SIG-M5 (cell line): ENCODE results near the gene TANGO6.

Source experiments
- DNase-seq: peaks from one replicate; lab custom pipeline; 2025; lab: John Stamatoyannopoulos, UW

The TANGO6 gene

GRCh38 chr16:68866933-68867332 lies 23.6 kb downstream of the TANGO6 start:
- DNase-seq = no peak

GRCh38 chr16:68869492-68870088 lies 26.3 kb downstream of the TANGO6 start:
- DNase-seq = no peak

GRCh38 chr16:68873635-68874471 lies 30.5 kb downstream of the TANGO6 start:
- DNase-seq = no peak

DNA sequence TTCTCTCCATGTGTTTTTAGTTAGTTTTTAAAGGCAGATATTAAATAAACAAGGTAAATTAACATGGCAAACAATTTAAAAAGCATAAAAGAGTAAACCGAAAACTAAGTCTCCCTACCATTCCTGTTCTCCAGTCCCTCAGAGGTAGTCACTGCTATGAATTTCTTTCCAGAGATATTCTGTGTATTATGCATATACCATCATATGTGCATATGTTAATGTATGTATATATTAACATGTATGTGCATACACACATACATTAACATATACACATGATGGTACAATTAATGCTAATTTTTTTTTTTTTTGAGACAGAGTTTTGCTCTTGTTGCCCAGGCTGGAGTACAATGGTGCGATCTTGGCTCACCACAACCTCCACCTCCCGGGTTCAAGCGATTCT lies 32.5 kb downstream of the TANGO6 start:
- no peak for DNase-seq

- DNase-seq = no peak
Observed at GRCh38 chr16:68883685-68884084, 40.4 kb downstream of the TANGO6 start.

GRCh38 chr16:68884401-68884800 lies 41.1 kb downstream of the TANGO6 start:
- no peak for DNase-seq

DNA sequence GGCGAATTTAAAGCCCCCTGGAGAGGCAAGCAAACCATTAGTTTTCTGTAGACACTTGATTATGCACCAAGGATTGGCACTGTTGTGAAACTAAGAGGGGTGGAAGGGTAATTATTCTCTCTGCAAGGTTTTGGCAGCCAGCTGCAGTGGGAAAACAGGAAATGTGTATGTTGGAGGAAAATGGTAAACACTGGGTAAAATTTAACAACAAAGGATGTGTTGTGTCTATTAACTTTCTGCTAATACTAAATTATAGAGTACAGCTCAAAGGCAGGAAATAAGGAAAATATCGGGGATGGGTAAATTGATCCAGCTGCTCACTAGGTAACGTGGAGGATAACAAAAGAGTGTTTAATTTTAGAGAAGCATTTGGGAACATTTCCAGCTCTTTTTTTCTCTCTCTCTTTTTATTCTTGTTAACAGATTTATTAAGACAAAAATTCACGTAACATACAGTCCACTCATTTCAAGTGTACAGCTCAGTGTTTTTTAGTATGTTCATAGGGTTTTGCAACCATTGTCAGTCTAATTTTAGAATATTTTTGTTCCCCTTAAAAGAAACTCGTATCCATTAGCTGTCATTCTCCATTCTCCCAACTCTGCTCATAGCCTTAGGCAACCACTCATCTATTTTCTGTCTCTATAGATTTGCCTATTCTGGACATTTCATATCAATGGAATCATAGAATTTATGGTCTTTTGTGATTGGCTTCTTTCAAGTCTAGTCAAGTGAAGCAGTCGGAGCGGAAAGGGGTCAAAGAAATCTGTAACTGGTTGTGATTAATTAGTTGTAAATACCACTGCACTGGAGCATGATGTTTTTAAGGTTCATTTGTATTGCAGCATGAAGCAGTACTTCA lies 41.8 kb downstream of the TANGO6 start:
- DNase-seq = no peak

- DNase-seq = no peak
Observed at GRCh38 chr16:68887107-68887506, 43.8 kb downstream of the TANGO6 start.

DNA sequence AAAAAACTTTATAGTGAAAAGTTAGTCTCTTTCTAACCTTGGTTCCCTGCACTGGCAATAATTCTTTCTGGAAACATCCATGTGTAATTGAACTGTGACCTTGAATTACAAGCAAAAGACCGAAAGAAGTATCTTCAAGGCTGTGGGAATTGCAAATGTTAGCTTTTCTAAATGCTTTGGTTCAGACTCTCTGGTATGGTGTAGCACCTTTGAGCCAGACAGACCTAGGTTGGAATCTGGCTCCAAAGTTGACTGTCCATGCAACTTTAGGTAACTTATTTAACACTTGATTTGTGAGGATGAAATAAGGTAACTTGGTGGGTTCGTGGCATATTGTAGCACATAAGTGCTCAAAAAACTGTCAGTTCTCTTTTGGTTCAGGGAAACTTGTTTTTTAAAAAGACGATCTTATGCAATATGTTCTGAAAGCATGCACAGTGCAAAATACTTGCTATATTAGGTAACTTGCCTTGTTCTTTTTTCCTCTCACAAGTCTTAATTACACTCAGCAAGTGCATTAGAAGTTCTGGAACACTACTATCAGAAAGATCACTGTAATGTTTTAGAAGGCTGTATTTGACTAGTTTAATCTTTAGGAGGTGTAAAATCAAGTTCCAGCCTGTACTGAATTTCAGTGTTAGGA lies 46.3 kb downstream of the TANGO6 start:
- DNase-seq = no peak

DNA sequence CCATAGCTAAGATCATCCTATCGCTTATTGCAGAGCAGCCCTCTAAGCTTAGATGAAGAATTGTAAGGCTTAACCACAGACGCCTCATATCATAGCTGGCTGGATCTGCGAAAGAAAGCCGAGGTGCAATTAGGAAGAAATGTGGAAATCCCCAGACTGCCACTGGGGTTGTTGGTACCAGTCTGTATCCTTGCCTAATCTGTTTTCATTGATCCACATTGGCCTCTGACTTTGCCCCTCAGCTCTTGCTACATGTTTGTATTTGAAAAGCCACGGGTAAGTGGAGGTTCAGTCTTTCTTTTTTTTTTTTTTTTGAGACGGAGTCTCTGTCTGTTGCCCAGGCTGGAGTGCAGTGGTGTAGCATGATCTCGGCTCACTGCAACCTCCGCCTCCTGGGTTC lies 48.9 kb downstream of the TANGO6 start:
- no peak for DNase-seq

- DNase-seq = no peak
Observed at GRCh38 chr16:68892898-68893297, 49.6 kb downstream of the TANGO6 start.

DNA sequence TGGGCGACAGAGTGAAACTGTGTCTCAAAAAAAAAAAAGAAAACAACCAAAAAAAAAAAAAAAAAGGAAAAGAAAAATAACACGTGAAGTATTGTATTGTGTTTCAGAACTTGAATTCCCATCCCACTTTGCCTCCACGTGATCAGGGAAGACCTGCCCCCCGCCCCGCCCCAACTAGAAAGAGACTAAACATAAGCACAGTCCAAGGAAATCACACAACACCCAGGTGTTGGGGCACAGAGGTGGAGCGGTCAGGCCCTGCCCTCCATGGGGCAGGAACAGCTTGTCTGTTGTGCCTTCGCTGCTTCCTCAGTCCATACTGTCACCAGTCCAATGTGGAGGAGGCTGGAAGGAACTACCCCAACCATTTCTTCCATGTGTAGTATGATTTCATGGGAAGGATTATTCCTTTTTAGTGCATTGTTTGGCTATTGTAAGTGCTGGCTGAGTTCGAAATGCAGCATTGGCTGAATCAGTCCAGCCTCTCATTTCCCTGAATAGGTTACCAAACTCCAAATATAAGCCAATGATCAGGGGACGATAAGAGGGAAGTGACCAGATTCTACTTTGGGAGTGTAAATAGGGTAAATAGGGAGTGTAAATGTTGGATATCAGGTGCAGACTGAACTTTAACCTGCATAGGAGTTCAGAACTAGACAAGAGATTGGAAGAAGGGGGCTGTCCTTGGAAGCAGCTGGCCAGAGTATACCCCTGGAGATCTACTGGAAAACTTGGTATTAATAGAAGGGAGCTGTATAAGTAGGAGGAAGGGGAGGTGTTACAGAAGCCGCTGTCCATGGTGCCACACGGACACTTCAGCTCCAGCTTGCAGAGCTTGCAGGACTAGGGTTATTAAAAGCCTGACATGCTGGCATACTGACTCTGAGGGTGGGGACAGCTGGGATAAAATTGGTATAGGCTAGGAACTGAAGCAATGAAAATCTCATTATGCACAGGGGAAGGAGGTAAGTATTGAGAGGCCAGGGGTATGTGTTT lies 50.7 kb downstream of the TANGO6 start:
- DNase-seq = no peak

GRCh38 chr16:68894714-68895113 lies 51.4 kb downstream of the TANGO6 start:
- no peak for DNase-seq

- no peak for DNase-seq
Observed at GRCh38 chr16:68898026-68898425, 54.7 kb downstream of the TANGO6 start.

GRCh38 chr16:68900009-68900408 lies 56.7 kb downstream of the TANGO6 start:
- DNase-seq = no peak

- DNase-seq = no peak
Observed at GRCh38 chr16:68902003-68902968, 59.0 kb downstream of the TANGO6 start.

GRCh38 chr16:68902969-68903345 lies 59.6 kb downstream of the TANGO6 start:
- DNase-seq = no peak

- DNase-seq = no peak
Observed at GRCh38 chr16:68907297-68907696, 64.0 kb downstream of the TANGO6 start.

GRCh38 chr16:68907781-68908181 lies 64.5 kb downstream of the TANGO6 start:
- DNase-seq = no peak
